Fibroblast of villous mesenchyme (primary cell): Measurements from ENCODE around the gene KCP. TPM values are rescaled to one million over a fixed set of nuclear protein-coding genes. Genes with fewer than 3 reads are reported as not detected.

Experiments
- DNase-seq: peaks from one replicate; pipeline ENCODE4 v3.0.0-alpha.2; 2010; ENCODE audit warnings: low read depth
- H3K4me3 ChIP-seq: 2 replicates; pipeline ENCODE4 v1.5.1; 2011; ENCODE audit warnings: low read depth, mild to moderate bottlenecking, low read length
- CTCF ChIP-seq: IDR thresholded peaks from 2 replicates; pipeline ENCODE4 v1.5.1; 2012; ENCODE audit warnings: low read depth, mild to moderate bottlenecking, low read length; ENCODE audit not compliant: insufficient read depth
- total RNA-seq: library from RNA; depleted of rRNA; stranded (reverse); fragments of >200 nt; gene quantifications from 2 replicates; pipeline ENCODE4 v1.2.3, GENCODE V29; 2012

The KCP gene
- total RNA-seq, 1 donor = not detected

GRCh38 chr7:128911423-128912031, 1.0 kb upstream of the KCP start:
- TF ChIP-seq CTCF = no peak
- DNase-seq = no peak
- no peak overlapping the region for H3K4me3 ChIP-seq

DNA sequence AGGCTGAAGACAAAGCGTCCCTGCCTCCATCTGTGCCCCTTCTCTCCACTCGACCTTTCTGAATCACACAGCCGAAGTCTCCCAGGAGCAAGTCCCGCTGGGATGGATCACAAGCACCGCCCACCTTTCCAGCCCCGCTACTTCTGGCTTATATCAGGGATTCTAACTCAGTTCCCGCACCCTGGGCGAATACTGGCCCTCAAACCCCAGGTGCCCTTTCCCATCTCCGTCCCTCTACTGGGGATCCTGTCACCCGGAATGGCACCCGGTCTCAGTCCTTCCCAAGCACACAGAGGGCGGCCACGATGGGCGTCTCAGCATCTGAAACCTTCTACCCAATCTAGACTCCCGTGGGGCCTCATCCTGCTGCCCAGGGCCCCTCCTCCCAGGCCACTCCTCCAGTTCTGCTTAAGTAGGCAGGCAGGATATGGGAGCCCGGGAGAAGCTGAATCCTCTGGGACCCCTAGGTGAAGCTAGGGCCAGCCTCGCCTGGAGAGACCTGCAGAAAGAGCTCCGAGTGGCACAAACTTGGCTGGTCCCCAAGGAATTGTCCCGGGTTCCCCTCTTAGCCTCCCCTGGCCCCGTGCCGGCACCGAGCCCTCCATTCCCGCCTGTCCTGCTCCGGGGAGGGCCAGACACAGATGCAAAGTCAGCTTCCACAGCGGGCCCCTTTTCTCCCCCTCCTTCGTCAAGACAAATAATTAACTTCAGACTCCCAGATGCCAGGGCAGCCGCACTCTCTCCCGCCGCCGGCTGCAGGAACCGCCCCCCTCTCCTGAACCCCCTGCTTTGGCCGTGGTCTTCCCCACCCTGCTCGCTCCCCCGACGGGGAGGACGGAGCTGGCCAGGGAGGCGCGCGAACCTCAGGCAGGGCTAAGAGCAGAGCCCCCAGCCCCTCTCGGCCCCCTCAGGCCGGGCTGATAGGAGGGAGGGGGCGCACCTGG, 612 bp downstream of the KCP start:
- no peak for TF ChIP-seq CTCF
- DNase-seq = peak; percentile 50
- H3K4me3 ChIP-seq = peak overlapping the region; percentile 56

DNA sequence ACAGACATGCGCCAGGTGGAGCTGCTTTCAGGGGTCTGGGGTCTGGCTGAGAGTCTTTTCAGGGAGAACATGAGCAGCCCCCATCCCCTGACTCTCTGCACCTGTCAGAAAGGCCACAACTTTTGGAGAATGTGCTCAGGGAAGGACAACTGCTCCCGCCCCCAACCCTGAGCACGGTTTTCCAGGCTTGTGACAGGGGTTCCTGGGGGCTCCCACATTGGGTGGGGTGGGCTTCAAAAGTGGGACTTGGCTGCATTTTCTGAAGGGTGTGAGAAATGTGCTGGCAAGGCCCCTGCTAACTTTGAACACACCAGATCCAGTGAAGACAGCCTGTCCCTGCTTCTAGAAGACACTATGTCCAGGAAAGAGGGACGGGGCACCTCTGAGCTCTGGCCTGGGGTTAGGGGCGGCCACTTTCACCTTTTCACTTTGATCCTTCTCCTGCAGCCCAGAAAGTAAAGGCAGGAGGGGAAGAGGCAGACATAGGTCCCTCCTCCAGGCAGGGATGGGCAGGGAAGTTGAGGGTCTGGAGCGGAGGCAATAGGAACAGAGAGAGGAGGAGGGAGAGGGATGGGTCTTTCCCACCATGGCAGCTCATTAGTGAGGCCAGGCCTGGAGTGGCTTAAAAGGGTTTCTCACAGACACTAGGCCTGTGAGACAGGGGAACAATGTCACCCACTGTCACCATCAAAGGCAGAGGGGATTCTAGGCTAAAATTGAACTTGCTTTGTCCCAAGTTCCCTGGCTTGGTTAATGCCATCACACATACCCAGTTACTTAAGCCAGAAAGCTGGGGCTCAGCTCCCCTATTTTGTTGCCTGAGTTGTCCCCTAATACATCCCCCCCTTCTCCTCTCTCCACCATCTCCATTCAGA, 1.5 kb downstream of the KCP start:
- H3K4me3 ChIP-seq = peak overlapping the region; percentile 56
- no peak for DNase-seq
- TF ChIP-seq CTCF = no peak

GRCh38 chr7:128906766-128907559, 3.5 kb downstream of the KCP start:
- TF ChIP-seq CTCF = no peak
- no peak for DNase-seq

GRCh38 chr7:128906001-128906765, 4.3 kb downstream of the KCP start:
- no peak overlapping the region for H3K4me3 ChIP-seq
- no peak for TF ChIP-seq CTCF
- no peak for DNase-seq

More at GRCh38 chr7:128906766-128907559, 3.5 kb downstream of the KCP start:
- H3K4me3 ChIP-seq = no peak overlapping the region
